ENCODE results near the gene AP5S1.

DNA sequence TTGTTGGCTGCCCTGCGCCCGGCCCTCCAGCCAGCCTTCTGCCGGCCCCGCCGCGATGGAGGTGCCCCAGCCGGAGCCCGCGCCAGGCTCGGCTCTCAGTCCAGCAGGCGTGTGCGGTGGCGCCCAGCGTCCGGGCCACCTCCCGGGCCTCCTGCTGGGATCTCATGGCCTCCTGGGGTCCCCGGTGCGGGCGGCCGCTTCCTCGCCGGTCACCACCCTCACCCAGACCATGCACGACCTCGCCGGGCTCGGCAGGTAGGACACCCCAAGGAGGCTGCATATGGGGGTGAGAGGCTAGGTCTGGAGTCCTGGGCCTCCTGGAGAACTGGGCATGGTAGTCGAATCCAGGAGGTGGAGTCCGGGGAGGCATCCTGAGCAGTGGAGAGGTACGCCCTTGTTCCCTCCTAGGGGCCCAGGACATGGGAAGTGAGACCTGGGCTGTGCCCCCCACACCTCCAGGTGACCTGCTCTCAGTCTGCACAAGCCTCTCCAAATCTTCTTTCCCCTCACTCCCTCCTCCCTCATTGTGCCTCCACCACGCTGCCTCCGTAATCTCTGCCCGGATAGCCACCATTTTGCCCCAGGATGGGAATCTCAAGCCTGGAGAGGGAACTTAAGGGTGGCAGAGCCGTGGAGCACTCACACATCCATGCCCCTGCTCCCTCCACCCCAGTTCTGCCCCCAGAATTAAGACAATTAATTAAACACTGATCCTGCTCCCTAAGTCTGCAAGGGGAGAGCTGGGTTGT, 23.7 kb upstream of the AP5S1 start:
- TF ChIP-seq, protein P1, sequence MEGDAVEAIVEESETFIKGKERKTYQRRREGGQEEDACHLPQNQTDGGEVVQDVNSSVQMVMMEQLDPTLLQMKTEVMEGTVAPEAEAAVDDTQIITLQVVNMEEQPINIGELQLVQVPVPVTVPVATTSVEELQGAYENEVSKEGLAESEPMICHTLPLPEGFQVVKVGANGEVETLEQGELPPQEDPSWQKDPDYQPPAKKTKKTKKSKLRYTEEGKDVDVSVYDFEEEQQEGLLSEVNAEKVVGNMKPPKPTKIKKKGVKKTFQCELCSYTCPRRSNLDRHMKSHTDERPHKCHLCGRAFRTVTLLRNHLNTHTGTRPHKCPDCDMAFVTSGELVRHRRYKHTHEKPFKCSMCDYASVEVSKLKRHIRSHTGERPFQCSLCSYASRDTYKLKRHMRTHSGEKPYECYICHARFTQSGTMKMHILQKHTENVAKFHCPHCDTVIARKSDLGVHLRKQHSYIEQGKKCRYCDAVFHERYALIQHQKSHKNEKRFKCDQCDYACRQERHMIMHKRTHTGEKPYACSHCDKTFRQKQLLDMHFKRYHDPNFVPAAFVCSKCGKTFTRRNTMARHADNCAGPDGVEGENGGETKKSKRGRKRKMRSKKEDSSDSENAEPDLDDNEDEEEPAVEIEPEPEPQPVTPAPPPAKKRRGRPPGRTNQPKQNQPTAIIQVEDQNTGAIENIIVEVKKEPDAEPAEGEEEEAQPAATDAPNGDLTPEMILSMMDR (conservative IDR thresholded peaks at IDR 0.05): no peak
- no peak for TF ChIP-seq EZH2 (IDR thresholded peaks at IDR 0.05; ENCODE audit: low read depth)

Data from PC-9 (cell line).